ENCODE data around the gene IL1RL1.
"Not testable (repeated sequence)": the region's sequence is repeated elsewhere in the genome, so short reads cannot be mapped to it uniquely, and the experiment has no call there.

Gene IL1RL1

DNA sequence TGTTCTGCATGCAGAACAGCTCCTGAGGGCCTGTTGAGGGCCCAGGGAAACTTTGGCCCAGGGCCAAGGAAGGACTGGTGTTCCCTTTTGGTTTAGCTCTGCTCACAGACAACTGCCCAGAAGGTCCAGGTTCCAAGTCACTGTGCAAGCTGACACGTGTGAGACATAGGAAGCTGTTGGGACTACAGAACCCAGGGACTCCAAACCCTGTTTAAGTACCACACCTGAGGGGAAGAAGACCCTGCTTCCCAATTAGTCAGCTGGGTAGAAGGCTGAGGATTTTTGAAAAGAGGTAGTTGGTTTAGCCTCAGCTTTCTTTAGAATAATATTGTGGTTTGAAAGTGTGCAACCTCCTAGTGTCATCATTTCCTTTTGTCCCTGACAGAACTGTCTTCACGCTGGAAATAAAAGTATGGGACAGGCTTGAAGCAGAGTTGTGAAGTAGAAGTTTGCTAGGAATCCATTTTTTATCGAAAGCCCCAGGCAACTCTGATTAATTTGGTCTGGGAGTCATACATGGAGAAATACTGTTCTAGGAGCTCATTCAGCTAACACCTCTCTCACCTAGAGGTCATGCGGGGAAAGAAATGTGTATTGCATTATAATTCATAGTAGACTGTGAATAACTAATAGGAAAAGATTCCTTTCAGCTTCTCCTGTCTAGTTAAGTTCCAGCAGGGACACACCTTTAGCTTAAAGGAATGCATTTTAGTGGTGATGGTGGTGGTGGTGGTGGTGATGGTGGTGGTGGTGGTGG lies 19.9 kb upstream of the IL1RL1 start:
- DNase-seq: peak in 1 of 56 donors; percentile 0

DNA sequence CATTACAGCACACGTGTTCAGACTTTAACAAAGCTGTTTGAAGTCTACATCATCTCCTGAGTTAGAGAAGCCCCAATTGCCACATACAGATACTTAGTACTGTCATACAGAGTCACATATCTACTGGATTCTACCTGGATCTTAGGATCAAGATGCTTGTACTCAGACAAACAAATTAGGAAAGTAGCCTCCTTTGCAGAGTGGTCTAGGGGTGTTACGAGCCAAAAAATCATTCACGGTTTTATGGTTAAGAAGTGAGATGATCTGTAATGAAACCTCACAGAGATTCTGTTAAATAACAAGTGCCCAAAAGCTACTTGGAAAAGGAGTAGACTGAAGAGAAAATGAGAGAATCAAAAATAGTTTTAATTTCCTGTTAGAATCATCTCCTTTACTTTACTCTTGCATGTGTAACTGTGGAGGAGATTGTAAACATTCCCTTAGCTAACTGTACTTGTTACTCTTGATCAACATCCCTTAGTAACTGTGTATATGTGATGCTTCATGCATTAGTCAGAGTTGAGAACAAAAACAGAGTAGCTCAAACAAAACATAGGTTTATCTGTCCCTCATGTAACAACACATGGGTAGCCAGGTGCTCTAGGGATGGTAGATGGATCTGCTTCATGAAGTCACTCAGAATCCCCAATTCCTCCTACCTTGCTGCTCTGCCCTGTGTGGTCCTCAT lies 16.4 kb upstream of the IL1RL1 start:
- DNase-seq: no peak

DNA sequence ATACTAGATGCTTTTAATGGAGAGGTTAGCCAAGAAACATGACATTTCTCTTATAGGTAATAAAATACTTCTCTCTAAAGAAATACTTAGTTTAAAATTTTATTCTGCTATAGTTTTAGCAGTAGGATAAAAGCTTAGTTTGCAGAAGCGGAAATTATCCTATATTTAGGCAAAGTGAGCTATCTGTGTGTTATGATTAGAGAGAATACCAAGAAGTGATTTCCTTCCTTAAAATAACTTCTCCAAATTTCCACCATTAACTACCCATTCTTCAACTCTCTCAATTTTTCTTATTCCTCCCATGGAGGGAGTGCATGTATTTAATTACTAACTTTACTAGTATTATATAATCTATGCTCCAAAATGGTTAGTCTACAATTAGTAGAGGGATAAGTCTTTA lies 15.8 kb upstream of the IL1RL1 start:
- no peak for DNase-seq

DNA sequence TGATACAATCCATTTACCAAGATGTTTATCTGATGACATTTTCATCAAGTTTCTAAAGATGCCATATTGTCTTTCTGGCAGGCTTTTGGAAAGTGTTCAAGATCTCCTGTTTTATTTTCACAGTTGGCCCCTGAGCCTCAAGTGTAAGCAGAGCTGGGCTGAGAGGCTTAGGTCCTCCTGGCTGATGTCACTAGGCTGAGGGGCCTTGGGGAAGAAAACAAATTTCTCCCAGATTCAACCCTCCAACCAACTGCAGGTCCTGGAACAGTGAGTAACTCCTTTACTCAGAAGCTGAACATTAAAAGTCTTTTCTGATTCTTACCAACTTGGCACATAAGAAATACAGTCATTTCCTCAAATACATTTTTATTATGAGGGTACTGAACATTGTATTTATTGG lies 14.9 kb upstream of the IL1RL1 start:
- DNase-seq: no peak

DNA sequence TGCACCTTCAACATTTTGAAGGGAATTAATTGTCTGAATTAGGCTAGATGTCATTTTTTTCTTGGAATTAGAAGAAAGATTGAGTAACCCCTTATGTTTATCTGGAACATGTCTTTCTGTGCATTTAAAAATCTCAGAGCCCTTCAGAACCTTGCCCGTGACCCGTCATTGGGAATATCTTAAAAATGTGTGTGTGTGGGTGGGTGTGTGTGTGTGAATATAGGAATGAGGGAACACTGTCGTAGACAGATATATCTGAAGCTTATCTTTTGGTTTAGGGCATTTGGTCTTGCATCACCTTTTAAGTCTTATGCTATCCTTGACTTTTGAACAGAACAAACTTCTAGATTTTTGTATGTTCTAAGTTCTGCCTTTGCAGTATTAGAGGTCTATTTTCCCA lies 13.5 kb upstream of the IL1RL1 start:
- DNase-seq: no peak

DNA sequence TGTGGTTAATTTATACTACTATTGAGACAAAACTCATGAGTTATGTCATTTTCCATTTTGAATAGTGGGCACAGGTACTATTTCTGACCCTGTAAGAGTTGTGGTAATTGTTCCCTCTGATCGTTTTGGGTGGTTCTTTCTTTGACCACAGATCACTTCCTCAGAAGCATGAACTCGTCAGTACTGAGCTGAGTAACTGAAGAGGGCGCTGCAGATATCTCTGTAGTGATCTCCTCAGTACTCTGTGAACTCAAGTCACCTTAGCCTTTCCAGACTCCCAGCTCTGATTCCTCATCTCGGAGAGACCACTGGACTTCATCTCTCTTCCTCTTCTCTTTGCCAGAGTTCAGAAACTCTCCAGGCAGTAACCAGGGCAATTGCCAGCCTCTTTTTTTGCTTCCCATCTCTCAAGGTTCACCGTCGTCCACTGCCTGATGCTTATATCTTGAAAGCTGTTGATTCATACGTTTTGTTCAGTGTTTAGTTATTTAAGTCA lies 9.4 kb upstream of the IL1RL1 start:
- no peak for DNase-seq

DNA sequence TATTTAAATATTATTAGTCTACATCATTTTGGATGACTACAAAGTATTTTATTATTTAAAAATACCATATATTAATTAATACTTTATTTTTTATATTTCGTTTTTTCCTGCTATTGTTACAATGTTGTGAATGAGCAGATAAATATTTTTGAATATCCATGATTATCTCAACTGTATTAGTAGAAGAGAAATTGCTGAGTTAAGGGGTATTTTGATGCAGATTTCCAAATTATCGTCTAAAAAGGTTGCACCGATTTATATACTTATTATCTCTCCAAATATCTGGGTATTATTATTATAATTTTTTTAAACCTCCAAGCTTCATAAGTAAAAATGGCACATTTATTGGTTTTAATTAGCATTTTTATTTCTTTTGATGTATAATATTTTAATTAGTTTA lies 8.9 kb upstream of the IL1RL1 start:
- no peak for DNase-seq

DNA sequence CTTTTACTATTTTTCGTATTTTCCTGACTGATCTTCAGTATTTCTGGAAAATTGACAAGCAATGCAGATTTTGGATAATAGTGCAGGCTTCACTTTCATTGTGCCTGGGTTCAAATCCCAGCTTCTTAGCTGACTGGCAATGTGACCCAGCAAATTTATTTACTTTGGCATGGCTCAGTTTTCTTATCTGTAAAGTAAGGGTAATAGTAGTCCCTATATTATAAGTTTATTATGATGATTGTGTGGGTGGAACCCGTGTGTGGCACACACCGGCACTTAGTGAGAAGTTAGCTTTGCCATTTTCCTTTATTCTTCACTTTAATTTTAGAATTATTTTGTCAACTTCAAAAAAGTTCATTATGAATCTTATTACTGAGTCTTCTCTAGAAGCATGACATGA lies 7.8 kb upstream of the IL1RL1 start:
- no peak for DNase-seq

DNA sequence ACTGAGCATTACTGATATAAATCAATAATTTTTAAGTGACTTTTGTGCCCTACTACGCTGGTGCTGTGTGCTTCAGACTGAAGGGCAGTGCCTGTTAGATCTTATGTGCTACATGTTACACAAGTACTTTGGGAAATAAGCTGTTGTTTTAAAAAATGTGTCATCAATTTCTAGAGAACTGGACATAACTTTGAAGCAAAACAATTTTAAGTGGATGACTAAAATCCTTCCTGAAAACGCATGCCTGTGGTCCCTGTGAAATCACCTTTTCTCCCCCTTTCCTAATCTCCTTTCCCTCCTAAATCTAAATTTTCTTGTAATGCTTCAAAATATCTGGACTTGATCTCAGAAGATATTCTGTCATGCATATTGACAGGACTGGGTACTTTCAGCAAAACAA lies 7.1 kb upstream of the IL1RL1 start:
- DNase-seq: no peak

DNA sequence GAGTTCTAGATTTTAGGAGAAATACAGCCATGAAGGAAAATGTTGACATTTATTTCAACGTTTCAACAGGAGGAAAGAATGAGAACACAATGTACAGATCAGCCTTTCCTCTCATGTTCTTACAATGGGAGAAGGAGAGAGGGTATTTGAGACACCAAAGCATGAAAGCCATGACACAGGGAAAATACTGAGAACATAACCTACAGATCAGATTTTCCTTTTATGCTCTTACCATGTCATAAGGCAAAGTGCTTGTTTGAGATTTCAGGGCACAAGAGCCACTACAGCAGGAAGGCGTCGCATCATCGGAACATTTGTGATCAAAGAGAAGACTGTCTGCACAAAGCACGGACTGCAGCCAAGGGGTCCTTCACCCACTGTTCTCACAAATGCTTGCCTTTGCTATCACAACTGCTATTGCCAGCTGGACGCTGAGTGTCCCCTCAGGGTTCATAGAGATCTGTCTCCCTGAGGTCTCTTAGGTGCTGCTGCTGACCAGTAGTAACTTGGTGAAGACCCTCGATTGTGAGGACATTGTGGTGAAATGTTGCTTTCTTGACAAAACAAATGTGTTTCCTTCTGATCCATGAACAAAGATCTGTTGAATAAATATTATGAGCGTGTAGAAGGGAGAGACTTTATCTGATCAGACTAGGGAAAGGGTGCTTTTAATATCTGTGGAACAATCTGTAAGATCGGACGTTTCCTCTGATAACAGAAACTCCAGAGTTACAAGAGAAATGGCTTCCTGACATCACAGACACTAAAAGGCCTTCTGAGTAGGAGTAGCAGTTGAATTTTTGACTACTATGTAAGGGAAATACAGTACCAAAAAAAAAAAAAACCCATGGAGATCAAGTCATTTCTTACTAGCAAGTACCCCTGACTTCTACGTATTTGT lies 6.4 kb upstream of the IL1RL1 start:
- DNase-seq: no peak

DNA sequence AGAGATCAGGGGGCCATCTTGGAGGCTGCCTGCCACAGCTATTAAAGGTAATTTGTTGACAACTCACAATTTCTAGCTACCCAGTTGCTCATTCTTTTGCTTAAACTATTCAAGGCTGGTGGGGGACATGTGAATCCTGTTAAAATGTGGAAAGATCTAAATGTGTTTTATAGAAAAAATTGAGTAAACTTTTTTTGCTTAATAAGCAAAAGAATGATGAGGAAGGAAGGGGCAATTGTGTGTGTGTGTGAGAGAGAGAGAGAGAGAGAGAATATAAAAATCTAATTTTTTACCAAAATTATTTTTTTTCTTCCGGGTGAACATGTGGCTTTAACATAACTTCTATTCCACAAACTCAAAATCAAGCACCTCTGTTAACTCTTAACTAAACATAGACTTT lies 5.2 kb upstream of the IL1RL1 start:
- DNase-seq: no peak

DNA sequence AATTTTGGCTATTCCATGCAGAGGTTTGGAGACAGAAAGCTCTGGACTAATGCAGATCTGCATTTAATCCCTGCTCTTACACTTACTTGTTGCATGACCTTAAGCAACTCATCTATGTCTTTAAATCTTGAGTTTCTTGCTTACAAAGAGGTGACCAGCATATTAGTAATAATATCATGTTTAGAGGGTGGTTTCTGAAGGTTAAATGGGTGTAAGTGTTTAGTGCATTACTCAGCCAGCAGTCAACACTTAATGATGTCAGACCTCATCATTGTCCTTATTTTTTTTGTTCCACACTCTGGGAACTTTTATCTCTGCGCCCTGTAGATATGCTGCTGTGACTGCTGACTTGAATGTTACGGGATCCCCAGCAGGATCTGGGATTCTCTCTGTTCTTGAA lies 1.7 kb downstream of the IL1RL1 start:
- no peak for DNase-seq

DNA sequence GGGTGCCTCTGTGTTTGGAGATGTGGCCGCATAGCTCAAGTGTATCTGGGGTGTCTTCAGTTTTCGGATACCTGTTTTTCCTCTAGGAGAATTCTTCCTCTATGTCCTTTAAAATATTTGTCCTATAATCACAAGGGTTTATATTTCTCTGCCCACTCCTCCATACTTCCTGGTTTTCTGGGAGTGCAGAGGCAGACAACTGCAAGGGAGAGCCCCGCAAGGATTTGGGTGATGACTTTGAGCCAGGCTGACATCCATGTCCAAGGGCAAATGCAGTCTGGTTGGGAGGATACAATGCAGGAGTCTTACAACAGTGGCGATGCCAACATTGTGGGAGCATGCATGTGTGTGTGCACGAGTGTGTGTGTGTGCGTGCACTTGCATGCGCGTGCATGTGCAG lies 2.1 kb downstream of the IL1RL1 start:
- no peak for DNase-seq

DNA sequence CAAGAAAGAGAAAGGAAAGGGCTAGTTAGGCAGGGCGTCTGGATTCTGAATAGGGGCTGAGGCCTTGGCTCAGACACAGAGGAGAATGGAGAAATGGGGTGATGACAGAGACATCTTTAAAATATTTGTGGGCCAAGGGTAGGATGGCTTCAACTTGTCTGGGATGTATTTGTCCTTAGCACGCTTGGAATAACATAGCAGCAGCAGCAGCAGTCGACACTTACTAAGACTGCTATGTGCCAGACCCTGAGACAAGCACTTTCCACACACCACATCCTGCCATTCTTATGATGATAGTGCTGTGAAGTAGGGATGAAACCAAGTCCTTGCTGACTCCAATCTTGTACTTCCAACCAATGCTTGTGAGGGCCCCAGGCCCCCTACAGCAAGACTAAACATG lies 2.6 kb downstream of the IL1RL1 start:
- DNase-seq: no peak

DNA sequence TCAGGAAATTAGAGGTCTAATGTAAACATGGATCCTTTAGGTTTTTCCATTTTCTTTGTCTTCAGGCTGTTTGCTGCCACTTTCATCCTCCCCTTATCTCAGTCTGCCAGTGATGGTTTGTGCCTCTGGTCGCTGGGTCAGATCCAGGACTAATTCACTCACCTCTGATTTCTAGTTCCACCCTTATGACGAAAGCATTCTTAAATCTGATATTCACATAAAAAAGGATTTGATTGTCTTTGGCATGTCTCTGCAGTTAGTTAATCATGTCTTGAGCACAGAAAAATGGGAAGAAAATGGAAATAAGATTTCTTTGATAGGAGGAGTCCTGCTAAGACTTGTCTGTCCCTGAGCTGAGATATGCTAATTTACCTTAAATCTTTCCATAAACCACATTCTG lies 4.6 kb downstream of the IL1RL1 start:
- DNase-seq: no peak

DNA sequence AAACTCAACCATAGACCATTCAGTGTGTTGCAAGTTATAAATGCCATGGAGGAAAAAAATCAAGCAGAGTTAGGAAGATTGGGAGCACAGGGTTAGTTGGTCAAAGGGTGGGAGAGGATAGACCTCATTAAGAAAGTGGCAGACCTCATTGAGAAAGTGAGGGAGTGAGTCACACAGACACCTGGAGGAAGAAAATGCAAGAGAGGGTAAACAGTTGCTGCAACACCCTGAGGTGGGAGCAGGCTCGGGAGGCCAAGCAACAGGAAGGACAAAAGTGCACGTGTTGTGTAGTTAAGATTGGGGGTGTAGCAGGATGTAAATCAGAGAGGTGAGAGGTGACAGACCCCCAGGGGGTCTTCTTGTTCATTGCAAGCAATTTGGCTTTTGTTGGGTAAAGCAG lies 6.4 kb downstream of the IL1RL1 start:
- no peak for DNase-seq

DNA sequence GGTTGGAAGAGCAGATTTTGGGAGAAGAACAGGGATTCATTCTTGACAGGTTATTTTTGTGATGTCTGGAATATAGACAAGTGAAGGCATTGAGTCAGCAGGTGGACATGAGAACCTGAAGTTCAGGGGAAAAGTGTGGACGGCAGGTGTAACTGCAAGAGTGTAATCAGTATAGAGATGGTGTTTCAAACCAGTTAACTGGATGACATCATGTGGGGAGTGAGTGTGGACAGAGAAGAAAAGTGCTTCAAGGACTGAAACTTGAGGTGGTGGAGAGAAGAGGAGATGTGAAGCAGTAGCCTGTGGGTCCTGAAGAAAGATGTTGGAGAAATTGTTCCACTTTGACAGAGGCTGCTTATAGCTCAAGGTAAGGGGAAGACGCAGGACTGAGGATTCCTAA lies 7.1 kb downstream of the IL1RL1 start:
- DNase-seq: no peak

DNA sequence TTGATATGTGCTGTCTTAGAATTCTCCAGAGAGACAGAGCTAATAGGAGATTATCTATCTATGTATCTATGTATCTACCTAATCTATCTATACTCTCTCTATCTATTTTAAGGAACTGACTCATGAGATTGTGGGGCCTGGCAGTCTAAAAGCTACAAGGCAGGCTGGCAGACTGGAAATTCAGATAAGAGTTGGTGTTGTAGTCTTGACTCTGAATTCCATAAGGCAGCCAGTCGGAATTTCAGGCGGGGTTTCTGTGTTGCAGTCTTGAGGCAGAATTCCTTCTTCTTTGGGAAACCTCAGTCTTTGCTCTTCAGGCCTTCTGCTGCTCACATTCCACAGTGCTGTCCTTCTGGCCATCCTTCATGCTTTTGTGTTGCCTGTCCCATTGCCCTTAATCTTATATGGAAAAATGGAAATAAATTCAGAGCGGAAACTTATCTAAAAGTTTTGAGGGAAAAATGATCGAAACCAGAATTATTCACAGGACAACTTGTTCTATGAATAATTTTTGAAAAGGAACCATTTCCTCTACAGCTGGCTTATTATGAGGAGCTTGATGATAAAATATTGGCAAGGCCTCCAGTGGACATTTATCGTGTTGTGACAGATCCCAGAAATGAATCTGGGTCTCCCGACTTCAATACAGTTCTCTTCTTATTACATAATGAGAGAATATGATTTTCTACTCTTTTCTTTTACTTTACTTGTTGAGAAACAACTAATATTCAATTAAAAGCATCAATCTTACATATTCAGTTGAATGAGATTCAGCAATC lies 10.8 kb downstream of the IL1RL1 start:
- no peak for DNase-seq

DNA sequence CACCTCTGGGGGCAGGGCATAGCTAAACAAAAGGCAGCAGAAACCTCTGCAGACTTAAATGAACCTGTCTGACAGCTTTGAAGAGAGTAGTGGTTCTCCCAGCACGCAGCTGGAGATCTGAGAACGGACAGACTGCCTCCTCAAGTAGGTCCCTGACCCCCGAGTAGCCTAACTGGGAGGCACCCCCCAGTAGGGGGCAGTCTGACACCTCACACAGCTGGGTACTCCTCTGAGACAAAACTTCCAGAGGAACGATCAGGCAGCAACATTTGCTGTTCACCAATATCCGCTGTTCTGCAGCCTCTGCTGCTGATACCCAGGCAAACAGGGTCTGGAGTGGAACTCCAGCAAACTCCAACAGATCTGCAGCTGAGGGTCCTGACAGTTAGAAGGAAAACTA lies 13.6 kb downstream of the IL1RL1 start:
- not testable (repeated sequence) for DNase-seq

DNA sequence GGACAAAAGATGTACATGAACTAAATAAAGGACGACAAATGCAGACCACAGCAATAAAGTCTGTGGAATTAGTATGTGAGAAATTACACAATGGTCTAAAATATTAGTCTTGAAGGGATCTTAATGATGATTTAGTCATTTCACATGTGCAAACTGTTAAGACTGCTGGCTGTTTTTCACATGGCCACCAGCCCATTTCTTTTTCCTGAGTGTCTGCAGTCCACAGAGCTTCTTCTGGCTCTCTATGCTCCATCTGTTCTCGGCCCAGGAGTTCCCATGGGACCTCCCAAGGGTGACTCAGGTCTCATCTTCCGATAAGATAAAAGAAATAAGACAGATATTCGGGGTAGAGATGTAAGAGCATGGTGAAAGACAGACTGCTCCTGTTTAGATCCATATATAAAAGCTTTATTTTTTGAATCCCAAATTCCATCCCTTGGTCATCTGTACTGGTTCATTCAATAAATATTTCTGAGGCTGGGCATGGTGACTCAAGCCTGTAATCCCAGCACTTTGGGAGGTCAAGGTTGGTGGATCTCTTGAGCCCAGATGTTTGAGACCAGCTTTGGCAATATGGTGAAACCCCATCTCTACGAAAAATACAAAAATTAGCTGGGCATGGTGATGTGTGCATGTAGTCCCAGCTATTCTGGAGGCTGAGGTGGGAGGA lies 20.1 kb downstream of the IL1RL1 start:
- DNase-seq: no peak

DNA sequence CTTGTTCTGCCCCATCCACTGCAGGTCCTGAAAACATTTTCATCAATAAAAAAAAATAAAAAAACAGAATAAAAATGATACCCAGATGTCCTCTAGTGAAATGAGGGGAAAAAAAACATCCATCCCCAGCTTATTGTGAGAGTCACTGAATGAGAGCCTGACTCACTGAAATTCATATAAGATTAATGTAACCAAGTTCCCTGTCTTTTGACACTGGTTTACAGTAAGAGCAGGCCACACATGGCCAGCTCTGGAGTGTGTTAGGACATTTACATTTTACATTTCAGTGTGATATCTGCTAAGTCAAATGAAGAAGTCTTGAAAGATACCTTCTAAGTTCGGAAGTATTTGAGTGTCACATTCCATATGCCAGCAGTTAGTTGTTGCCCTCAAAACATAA lies 23.1 kb downstream of the IL1RL1 start:
- DNase-seq: no peak

All from amygdala (tissue), 56 donors.